Measurements from ENCODE around the gene CHST14. TPM values are rescaled to one million over a fixed set of nuclear protein-coding genes. Genes with fewer than 3 reads are reported as not detected.

Gene CHST14
- polyA plus RNA-seq, 1 experiment = 32.3 TPM

DNA sequence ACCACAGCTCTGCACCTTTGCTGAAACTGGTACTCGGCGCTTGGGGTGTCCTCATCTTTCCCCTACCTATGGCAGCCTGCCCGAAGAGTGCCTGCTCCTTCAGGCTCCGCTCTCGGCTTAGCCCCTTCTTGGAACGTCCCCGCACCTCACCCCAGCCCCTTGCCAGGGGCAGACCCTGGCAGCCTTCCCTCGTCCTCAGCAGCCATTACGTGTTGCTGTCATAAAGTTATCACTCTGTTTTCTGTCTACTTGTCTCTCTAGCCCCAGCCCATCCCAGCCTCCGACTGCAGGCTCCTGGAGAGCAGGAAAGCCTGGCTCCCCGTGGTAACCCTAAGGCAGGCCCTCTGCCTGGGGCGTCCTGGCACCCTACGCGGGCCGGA is 35.1 kb upstream of the CHST14 start:
- no peak for TF ChIP-seq CTCF (IDR thresholded peaks at IDR 0.05; ENCODE audit: insufficient read depth, low read depth, low read length)
- no peak overlapping the region; the same call in 1 of the 2 replicates for H3K4me3 ChIP-seq (ENCODE audit: low read depth, low read length)
- CTCF ChIA-PET = interaction anchor here (0.7 to 2.3 kb wide), 7 partner anchors 10 to 161 kb away, joined by 3 to 7 read pairs (median 4); no protein-coding TSS in a partner anchor

DNA sequence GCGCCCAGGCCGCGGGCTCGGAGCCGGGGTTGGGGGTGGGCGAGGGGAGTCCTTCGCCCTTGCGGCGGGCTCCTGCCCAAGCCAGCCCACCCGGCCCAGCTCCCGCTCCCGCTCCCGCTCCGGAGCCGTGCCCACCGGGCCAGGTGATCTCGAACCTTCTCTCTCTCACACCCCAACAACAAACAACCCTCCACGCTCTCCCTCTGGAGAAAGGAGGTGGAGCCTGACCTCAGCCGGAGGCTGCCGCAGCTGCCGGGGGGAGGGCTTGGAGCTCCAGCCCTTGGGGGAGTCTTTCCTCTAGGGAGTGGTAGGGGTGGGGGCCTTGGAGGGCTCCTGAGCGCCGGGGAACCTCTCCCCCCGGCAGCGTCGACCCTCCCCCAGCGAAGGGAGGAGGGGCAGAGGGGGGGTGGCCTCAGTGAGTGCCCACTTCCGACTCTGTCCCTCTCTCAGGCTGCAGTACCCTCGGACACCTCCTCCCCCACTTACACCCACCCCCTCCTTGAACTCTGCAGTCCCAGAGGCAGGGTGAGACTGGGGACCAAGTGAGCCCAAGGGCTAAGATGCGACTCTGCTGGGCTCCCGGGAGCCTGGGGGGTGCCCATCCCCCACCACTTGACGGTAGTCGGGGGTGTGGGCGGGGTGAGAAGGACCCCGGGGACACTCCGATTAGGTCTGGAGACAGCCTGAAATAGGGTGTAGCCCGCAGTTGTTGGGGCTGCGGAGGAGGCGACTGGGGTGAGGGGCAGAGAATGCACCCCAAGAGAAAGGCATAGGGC is 34.5 kb upstream of the CHST14 start:
- H3K27me3 ChIP-seq (ENCODE audit: control insufficient read depth, insufficient read depth, low read length) = peaks cover 38% of the 10 kb centered on the region
- CTCF ChIA-PET = interaction anchor here (1.6 to 2.3 kb wide), 5 partner anchors 12 to 162 kb away, joined by 3 to 7 read pairs (median 5); no protein-coding TSS in a partner anchor
- no peak for DNase-seq (ENCODE audit: low read depth)
- POLR2A ChIA-PET = no interaction called here
- no peaks in the 10 kb centered on the region for H3K36me3 ChIP-seq (ENCODE audit: control insufficient read depth, insufficient read depth, low read length)
- TF ChIP-seq CTCF (IDR thresholded peaks at IDR 0.05; ENCODE audit: insufficient read depth, low read depth, low read length) = no peak
- peak overlapping the region; percentile 33 for H3K4me3 ChIP-seq (ENCODE audit: low read depth, low read length)

More for the DNA sequence above, 35.1 kb upstream of the CHST14 start:
- peaks cover 38% of the 10 kb centered on the region for H3K27me3 ChIP-seq (ENCODE audit: control insufficient read depth, insufficient read depth, low read length)
- no peaks in the 10 kb centered on the region for H3K36me3 ChIP-seq (ENCODE audit: control insufficient read depth, insufficient read depth, low read length)
- no peak for DNase-seq (ENCODE audit: low read depth)
- POLR2A ChIA-PET = no interaction called here

- no peak for DNase-seq (ENCODE audit: low read depth)
- TF ChIP-seq CTCF (IDR thresholded peaks at IDR 0.05; ENCODE audit: insufficient read depth, low read depth, low read length) = no peak
- ChIA-PET POLR2A (interaction anchor here (0.7 kb wide), 1 partner anchor 111 kb away, joined by 3 read pairs; no protein-coding TSS in a partner anchor), CTCF (interaction anchor here (1.3 to 1.9 kb wide), 3 partner anchors 16 to 158 kb away, joined by 3 to 4 read pairs (median 3); no protein-coding TSS in a partner anchor)
- Histone ChIP-seq H3K36me3 (ENCODE audit: control insufficient read depth, insufficient read depth, low read length) (no peaks in the 10 kb centered on the region), H3K27me3 (ENCODE audit: control insufficient read depth, insufficient read depth, low read length) (peaks cover 38% of the 10 kb centered on the region), H3K4me3 (ENCODE audit: low read depth, low read length) (no peak overlapping the region)
These were observed 33.7 kb upstream of the CHST14 start for GRCh38 chr15:40436892-40437751.

DNA sequence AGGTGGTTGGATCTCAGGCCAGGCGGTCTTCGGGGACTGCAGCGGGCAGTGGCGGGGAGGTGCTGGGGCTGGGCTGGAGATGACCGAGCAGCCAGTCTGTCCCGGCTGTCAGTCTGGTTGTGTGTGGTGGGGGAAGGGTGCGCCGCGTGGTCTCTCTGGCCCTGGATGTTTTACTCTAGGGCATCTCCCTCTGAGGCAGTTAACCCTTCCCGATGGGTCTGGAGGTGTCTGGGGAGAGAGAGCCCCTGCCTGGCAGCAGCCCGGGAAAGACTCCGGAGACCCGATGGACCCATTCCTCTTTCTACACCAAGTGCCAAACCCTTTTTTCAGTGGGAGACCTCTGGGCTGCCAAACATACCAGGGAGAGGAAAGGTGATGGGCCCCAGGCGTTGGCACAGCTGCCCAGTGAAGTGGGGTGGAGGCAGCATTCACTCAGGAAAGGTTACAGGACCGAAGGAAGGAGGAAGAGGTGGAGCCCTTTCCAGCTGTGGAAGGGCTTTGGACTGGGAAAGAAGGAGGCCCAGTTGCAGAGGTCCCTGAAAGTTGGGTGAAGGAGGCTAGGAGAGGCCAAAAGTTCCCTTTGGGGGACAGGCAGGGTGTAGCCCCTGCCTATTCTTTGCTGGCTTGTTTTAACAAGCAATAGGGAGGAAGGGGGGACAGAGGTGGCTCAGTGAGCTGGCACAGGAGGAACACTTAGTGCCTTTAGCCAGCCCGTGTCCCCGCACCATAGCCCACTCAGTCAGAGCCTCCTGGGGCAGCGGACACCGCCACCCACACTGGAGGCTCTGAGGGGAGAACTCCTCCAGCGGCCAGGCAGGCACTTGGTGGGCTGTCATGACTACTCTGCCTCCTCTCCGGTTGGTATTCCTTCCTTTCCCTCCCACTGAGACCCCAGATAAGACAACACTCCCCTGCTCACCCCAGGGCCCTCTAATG is 32.8 kb upstream of the CHST14 start:
- peaks cover 38% of the 10 kb centered on the region for H3K27me3 ChIP-seq (ENCODE audit: control insufficient read depth, insufficient read depth, low read length)
- no peak for TF ChIP-seq CTCF (IDR thresholded peaks at IDR 0.05; ENCODE audit: insufficient read depth, low read depth, low read length)
- POLR2A ChIA-PET = interaction anchor here (0.7 kb wide), 1 partner anchor 112 kb away, joined by 3 read pairs; no protein-coding TSS in a partner anchor
- DNase-seq (ENCODE audit: low read depth) = no peak
- H3K4me3 ChIP-seq (ENCODE audit: low read depth, low read length) = no peak overlapping the region
- CTCF ChIA-PET = interaction anchor here (0.6 to 1.9 kb wide), 4 partner anchors 17 to 170 kb away, joined by 3 to 4 read pairs (median 3); no protein-coding TSS in a partner anchor
- H3K36me3 ChIP-seq (ENCODE audit: control insufficient read depth, insufficient read depth, low read length) = no peaks in the 10 kb centered on the region

Data from BJ (cell line).